HG03103 (cell line): ENCODE measurements around the gene TSC22D3.

Experiments
- ATAC-seq: cut with Tn5 transposase; IDR thresholded peaks from one replicate; pipeline ENCODE4 v1.9.1; 2021; ENCODE audit warnings: low read depth; ENCODE audit not compliant: unreplicated experiment

Gene TSC22D3

GRCh38 chrX:107763647-107764046 is 11.9 kb downstream of the TSC22D3 start:
- no peak for ATAC-seq

DNA sequence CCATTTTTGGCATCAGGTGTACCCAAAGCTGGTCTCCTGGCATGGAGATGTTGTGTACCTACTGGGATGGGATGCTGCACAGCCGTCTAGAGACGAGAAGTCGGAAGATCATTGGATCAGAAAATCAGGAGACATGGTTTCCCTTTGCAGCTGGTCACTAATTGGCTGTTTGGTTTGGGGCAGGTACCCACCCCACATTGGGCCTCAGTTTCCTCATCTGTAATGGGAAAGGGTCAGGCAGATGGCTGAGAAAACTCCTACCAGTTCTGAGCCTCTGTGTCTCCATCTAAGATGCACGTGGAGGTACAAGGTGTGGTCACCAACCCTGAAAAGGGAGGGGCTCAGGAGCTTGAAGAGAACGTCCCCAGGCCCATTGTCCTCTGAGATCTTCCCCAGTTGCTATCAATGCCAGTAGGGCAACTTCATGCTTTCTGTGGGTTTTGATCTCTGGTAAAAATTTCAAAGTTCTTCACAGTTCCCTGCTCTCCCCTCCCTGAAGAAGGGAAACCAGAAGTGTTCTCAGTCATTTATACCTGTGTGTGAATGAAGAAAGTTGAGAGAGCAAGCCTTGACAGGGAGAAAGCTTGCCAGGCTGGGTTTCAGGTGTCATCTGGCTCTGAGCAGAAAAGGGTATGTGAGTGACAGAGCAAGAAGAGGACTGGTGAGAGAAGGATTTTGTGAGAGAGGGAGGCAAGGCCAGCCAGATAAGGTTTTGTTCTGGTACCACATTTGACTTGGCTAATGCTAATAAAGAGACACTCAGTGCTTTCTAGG is 15.1 kb downstream of the TSC22D3 start:
- ATAC-seq, result no peak

DNA sequence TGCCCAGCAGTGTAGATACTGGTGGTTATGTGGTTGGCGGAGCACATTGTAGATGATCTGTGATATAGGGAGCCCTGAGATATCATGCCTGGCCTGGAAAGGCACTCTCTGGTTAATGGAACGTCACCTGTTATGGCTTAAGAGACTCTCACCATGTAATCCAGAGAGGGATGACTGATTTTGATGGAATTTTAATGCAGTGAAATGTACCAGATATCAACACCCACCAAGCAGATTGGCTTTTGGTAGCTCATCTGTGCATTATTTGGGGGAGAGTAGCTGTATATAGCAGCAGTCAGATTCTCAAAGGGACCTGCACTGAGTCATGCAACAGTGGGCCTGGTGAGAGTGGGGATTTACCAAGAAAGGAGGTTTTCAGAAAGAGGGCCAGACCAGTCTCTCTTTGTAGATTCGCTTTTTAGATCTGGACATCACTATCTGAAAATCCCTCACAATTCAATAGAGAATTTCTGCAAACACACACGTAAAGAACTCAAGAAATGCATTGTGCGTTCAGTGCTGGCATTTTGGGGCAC is 17.3 kb downstream of the TSC22D3 start:
- ATAC-seq, result no peak

DNA sequence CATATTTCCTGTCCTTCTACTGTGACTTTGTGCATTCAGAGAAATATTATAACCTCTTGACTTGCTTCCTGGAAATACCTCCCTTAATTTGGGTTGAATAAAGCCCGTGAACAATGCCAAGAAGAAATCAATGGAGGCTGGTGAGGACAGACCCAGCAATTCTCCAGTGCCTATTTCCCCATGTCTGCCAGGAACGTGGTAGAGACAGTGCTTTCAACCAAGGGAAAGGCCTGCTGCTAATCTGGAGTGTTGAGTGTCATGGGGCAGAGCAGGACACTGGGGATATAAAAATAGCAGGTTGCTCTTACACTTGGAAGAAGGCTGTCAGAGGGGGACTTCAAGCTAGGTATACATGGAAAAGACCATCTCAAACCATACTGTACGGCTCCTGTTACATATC is 19.9 kb downstream of the TSC22D3 start:
- no peak for ATAC-seq

DNA sequence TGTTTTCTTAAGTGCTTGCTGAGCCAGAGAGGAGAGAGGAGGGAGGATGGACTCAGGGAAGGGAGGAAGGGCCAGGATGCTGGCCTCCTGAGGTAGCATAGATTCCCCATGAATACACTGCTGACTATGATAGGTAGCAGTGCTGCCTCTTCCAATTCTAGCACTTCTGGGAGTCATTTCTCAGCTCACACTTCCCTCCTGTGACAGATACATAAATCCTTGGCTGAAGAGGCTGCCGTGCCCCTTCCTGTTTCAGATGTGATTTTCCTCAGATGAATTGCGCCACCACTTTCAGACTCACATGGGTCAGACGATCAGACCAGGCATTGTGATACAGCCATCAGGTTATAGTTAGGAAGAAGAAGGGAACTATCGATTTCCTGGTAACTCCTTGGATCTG is 22.4 kb downstream of the TSC22D3 start:
- ATAC-seq, result no peak

GRCh38 chrX:107752714-107753113 is 22.9 kb downstream of the TSC22D3 start:
- no peak for ATAC-seq

DNA sequence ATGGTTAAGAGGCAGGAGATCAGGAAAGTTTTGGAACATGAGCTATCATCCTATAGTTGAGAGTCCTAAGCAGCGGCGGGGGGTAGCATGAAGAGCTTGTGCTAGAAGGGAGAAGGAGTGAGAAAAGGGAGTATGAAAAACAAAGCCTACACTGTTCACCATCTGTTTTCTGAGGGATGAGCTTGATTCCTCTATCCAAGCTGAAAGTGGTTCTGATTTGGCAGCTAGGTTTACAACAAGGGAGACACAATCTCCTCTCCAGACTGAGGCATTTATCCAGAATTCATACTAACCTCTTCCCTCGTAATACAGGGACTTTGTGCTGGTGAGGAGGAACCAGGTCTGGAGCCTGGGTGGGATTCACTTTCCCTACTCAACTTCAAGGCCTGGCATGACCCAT is 23.5 kb downstream of the TSC22D3 start:
- no peak for ATAC-seq

GRCh38 chrX:107750861-107751445 is 24.6 kb downstream of the TSC22D3 start:
- ATAC-seq, result no peak

DNA sequence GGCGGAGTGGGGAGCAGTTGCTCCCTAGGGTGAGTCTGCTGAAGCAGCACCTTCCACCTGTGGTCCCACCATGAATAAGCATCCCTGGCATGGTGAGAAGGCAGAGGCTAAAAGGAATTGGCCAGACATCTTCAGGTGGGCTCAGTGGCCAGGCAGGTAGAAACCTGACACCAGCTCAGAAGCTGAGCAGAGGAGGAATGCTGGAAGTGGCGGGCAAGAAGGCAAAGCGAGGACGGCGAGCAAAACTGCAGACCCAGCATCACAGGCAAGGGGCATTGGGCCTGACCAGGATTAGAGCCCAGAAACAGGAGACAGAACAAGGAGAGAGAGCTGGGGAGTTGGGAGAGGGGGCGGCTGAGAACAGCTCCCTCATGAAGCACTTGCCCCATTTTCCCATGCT is 25.3 kb downstream of the TSC22D3 start:
- ATAC-seq, result no peak

GRCh38 chrX:107748506-107748905 is 27.1 kb downstream of the TSC22D3 start:
- ATAC-seq, result no peak

DNA sequence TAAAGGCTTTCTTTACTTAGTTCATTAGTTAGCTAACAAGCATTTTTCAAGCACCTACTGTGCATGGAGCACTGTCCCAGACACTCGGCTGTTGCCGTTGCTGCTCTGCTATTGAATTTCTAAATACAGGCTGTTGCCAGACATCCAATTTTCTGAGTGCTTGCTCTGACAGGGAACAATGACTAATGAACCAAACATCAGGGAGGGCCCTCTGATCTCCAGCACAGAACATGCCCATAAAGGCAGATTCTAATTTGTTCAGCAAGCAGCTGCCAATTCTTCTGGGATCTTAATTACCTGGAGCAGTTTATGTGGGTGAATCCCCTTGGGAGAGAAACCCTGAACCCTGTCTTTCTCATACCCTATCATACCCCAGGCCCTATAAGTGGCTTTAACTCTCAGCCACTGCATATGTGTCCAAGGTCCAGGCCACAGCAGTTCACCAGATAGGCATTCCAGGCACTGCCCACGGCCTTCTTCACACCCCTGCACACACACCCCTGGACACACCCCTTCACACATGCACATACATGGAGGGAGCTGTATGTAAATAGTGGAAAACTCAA is 27.9 kb downstream of the TSC22D3 start:
- ATAC-seq, result no peak

DNA sequence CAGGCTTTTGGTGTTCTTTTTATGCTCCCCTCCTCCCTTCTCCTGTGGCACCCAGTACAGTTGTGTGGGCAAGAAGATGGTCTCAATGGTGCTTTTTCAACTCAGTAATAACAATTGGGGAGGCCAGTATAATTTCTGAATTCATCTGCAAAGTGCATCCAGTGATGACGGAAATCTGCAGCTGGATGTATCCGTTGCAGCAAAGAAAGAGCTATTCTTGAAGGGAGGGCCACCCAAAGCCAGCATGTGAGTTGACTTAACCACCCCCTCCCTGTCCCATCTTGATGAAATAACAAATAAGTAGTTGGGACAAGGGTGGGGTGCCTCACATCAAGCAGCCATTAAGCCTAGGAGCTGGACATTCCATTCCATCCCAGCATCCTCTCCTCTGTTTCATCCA is 30.7 kb downstream of the TSC22D3 start:
- ATAC-seq, result no peak

GRCh38 chrX:107743995-107744394 is 31.6 kb downstream of the TSC22D3 start:
- ATAC-seq, result no peak

GRCh38 chrX:107742700-107743191 is 32.8 kb downstream of the TSC22D3 start:
- ATAC-seq, result no peak

- ATAC-seq, result peak; percentile 16
Observed at GRCh38 chrX:107741404-107741790, 34.2 kb downstream of the TSC22D3 start.

GRCh38 chrX:107739541-107739940 is 36.0 kb downstream of the TSC22D3 start:
- no peak for ATAC-seq

DNA sequence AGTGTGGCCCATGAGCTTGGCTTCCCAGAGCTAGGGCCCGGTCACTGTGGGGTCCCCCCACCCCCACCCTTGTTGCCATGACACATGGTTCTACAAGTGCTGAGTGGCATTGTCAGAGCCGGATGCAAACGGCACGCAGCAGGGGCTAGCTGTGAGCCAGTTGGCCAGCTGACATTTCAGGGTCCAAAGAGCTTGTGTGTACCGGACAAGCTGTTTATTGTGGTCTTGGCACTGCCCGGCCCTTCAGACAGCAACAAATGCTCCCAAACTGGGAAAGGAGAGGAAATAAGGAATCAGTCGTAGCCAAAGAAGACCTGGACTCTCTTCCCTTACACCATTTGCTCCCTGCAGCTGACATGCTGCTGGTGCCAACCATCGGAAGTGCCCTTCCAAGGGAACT is 36.8 kb downstream of the TSC22D3 start:
- no peak for ATAC-seq

DNA sequence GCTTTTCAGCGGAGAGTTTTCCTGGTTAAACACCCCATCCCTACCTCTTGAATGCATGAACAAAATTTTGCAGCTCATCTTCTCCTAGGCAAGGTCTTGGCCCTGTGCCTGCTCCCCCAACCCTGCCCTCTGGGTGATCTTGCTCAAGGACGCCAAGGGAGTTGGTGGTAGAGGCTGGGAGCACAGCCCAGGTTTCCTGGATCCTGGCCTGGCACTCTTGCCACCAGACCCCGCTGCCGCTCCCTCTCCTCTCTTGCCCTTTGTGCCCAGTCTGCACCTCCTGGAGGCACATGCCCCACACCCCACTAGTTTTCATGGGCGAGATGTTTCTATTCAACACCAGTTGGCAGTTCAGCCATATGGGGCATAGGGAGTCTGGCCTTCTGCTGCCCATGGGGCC is 37.3 kb downstream of the TSC22D3 start:
- no peak for ATAC-seq

DNA sequence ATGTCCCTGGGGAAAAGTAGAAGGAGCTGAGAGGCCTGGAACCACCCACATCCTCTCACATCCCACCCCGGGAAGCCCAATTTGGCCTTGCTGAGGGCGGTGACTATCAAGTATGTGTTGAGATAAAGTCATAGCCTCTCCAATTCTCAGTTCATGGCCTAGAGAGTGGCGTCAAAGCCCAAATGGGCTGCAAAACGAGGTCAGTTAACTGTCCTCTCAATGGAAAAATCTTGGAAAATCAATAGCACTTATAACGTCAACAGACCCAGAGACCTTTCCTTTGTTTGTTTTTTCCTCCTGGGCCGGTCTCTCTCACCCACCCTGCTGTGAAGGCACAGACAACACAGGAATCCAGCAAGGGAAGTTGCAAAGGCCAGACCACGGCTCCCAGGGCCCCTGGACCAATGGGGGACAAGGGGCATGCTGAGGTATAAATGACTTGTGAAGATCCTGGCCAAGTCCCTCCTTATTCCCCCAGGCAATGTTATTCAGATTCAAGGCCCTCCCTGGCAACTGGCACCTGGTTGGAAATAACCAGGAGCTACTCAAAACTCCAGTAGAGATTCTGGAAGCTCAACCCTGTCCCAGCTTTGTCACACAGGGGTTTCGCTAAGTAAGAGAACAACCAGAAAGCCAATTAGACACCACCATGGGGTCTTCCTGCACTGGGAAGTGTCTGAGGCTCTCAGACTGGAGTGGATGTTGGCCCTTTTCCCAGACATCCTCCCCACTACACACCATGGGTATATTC is 38.6 kb downstream of the TSC22D3 start:
- no peak for ATAC-seq

DNA sequence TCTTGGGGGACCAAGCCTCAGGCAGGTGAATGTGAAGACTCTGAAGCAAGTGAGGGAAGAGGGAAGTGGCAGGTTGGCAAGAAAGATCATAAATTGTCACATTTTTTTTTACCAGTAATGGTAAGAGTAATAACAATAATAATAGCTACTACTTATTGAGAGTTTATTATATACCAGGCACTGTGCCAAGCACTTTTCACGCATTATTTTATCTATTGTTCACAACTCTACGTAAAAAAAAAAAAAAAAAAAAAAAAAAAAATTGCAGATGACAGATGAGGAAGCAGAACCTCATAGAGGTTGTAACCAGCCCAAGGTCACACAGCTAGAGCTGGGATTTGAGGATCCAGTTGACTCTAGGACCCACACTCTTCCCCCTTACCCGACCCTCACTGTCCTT is 40.9 kb downstream of the TSC22D3 start:
- ATAC-seq, result no peak

DNA sequence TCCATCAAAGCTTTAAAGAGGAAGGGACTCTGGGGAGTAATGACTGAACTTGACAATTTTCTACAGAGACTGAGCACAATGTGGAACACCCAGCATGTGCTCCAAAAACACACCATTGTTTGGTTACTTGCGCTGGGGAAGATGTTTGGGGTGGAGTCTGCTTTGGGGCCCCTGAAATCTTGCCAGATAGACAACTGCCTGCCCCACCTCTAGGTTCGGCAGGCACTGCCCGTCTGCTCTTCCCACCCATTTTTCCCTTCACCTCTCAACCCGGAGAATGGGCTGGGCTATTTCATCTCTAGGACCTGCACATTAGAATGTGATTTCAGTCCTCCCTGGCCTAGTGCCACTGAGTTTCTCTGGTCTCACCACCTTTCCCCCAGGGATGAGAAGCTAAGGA is 41.9 kb downstream of the TSC22D3 start:
- no peak for ATAC-seq
